Thoracic aorta (tissue), 2 donors: Measurements from ENCODE around the gene SLCO2B1. TPM values are rescaled to one million over a fixed set of nuclear protein-coding genes. Genes with fewer than 3 reads are reported as not detected.

Experiments used
- ATAC-seq: fragments of 150-250 bp; one replicate; pipeline ENCODE4 v1.8.0; 2017; ENCODE audit warnings: low read depth; ENCODE audit not compliant: insufficient number of reproducible peaks, low FRiP score
- DNase-seq: peaks from one replicate; pipeline ENCODE4 v3.0.0-alpha.2; 2020; ENCODE audit warnings: low spot score
- H3K27ac ChIP-seq, 2 donors: fragments of 200-600 bp; sonication (generic); 1 replicate in 1 of 2; 2 replicates in 1 of 2; pipeline ENCODE4 v1.5.1; 2016; ENCODE audit warnings: mild to moderate bottlenecking in 2 of 2, moderate library complexity in 2 of 2
- H3K27me3 ChIP-seq: fragments of 200-600 bp; sonication (generic); replicated peaks from 2 replicates; pipeline ENCODE4 v1.6.0; 2016; ENCODE audit warnings: mild to moderate bottlenecking; ENCODE audit not compliant: insufficient read depth
- H3K36me3 ChIP-seq: fragments of 200-600 bp; sonication (generic); one replicate; pipeline ENCODE4 v1.5.1; 2016
- H3K4me1 ChIP-seq, 2 donors: fragments of 200-600 bp; sonication (generic); 1 replicate in 1 of 2; 2 replicates in 1 of 2; pipeline versions ENCODE4 v1.5.1 to v1.6.0; 2016; ENCODE audit warnings: low read depth in 2 of 2, mild to moderate bottlenecking in 1 of 2; ENCODE audit not compliant: control insufficient read depth in 1 of 2
- H3K4me3 ChIP-seq: fragments of 200-600 bp; sonication (generic); 2 replicates; pipeline ENCODE4 v1.5.1; 2016; ENCODE audit warnings: mild to moderate bottlenecking
- H3K9me3 ChIP-seq: fragments of 200-600 bp; sonication (generic); 2 replicates; pipeline ENCODE4 v1.5.1; 2016
- CTCF ChIP-seq: fragments of 200-600 bp; sonication (generic); IDR thresholded peaks from one replicate; pipeline ENCODE4 v1.5.1; 2019; ENCODE audit warnings: antibody characterized with exemption
- total RNA-seq, 2 donors: library from RNA; depleted of rRNA; stranded (reverse); fragments of >200 nt; gene quantifications; one replicate each; pipeline versions ENCODE4 v1.1.0 to v1.2.3, GENCODE V29; 2016

Gene SLCO2B1
- total RNA-seq, 2 donors from 2014 or later: 107 to 692 TPM

- H3K9me3 ChIP-seq: no peaks in the 10 kb centered on the region
- ATAC-seq (no peak), DNase-seq (no peak)
- no peaks in the 10 kb centered on the region for H3K27me3 ChIP-seq
- TF ChIP-seq CTCF: no peak
- no peak overlapping the region for H3K4me3 ChIP-seq
- H3K27ac ChIP-seq: no peak overlapping the region
- H3K36me3 ChIP-seq: no peaks in the 10 kb centered on the region
- H3K4me1 ChIP-seq: peaks cover 0 to 13% of the 10 kb centered on the region in 2 donors
Observed at GRCh38 chr11:75199412-75199955, 48.6 kb downstream of the SLCO2B1 start.

- Histone ChIP-seq H3K4me1 (peaks cover 0 to 8% of the 10 kb centered on the region in 2 donors), H3K27me3 (no peaks in the 10 kb centered on the region), H3K4me3 (no peak overlapping the region), H3K27ac (no peak overlapping the region), H3K9me3 (no peaks in the 10 kb centered on the region), H3K36me3 (no peaks in the 10 kb centered on the region)
- ATAC-seq (no peak), DNase-seq (no peak)
- no peak for TF ChIP-seq CTCF
Observed at GRCh38 chr11:75200051-75200450, 49.1 kb downstream of the SLCO2B1 start.

GRCh38 chr11:75200531-75200930 lies 49.6 kb downstream of the SLCO2B1 start:
- H3K4me1 ChIP-seq: peaks cover 0 to 3% of the 10 kb centered on the region in 2 donors
- H3K36me3 ChIP-seq: no peaks in the 10 kb centered on the region
- no peak for ATAC-seq
- no peak for DNase-seq
- no peak for TF ChIP-seq CTCF
- no peaks in the 10 kb centered on the region for H3K9me3 ChIP-seq
- H3K4me3 ChIP-seq: no peak overlapping the region
- H3K27ac ChIP-seq: no peak overlapping the region
- H3K27me3 ChIP-seq: no peaks in the 10 kb centered on the region

- TF ChIP-seq CTCF: no peak
- H3K27me3 ChIP-seq: no peaks in the 10 kb centered on the region
- no peaks in the 10 kb centered on the region for H3K9me3 ChIP-seq
- no peaks in the 10 kb centered on the region for H3K4me1 ChIP-seq
- H3K36me3 ChIP-seq: no peaks in the 10 kb centered on the region
- H3K27ac ChIP-seq: no peak overlapping the region
- ATAC-seq (no peak), DNase-seq (no peak)
- H3K4me3 ChIP-seq: no peak overlapping the region
Observed at GRCh38 chr11:75201771-75202170, 50.9 kb downstream of the SLCO2B1 start.

- Histone ChIP-seq H3K9me3 (no peaks in the 10 kb centered on the region), H3K27me3 (no peaks in the 10 kb centered on the region), H3K27ac (no peak overlapping the region), H3K36me3 (no peaks in the 10 kb centered on the region), H3K4me3 (no peak overlapping the region), H3K4me1 (no peaks in the 10 kb centered on the region)
- no peak for DNase-seq
- no peak for TF ChIP-seq CTCF
- no peak for ATAC-seq
Observed at GRCh38 chr11:75202195-75202594, 51.3 kb downstream of the SLCO2B1 start.
